Renal cortex interstitium (tissue), 11 donors: ENCODE data around the gene UBA1. TPM values are rescaled to one million over a fixed set of nuclear protein-coding genes. Genes with fewer than 3 reads are reported as not detected.

Source experiments
- DNase-seq, 11 donors: peaks; one replicate each; pipeline ENCODE4 v3.0.0-alpha.2; 2013; ENCODE audit warnings: low read depth in 9 of 11, low spot score in 4 of 11; ENCODE audit errors: extremely low read depth in 1 of 11
- polyA plus RNA-seq, 3 donors: library from polyadenylated mRNA; unstranded; fragments of 120-200 nt; gene quantifications; one replicate each; pipeline ENCODE4 v1.2.1, GENCODE V29; 2013; ENCODE audit not compliant: insufficient read length in 3 of 3

Gene UBA1
- polyA plus RNA-seq, 3 donors = 211 to 323 (median 250) TPM

DNA sequence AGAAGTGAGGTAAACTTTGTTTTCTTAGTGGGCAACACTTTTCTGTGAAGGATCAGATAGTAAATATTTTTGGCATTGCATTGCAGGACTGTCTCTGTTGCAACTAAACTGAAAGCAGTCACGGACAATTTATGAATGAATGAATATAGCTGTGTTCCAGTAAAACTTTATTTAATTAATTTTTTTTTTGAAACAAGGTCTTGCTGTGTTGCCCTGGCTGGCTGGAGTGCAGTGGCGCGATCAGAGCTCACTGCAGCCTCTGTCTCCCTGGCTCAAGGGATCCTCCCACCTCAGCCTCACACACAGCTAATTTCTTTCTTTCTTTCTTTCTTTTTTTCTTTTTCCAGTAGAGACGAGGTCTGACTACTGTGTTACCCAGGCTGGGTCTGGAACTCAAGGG, 32.8 kb upstream of the UBA1 start:
- DNase-seq = no peak

DNA sequence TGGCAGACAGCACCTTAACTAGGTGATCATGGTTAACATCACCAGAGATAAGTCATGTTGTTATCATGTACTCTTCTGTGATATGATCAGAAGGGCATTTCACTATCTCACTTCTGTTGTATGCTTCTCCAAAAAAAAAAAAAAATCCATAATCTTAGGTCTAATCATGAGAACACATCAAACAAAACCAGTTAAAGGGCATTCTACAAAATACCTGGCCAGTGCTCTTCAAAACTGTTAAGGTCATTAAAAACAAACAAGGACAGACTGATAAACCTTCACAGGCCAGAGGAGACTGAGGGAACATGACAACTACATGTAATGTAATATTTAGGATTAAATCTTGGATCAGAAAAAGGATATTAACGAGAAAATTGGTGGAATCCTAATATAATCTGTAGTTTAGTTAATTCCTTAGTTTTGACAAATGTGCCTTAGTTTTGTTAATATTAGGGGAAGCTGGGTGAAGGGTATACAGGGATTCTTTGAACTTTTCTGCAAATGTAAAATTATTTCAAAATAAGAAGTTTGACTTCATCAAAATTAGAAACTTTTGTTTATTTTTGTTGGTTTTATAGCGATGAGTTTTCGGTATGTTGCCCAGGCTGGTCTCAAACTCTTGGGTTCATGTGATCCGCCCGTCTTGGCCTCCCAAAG, 30.6 kb upstream of the UBA1 start:
- no peak for DNase-seq

DNA sequence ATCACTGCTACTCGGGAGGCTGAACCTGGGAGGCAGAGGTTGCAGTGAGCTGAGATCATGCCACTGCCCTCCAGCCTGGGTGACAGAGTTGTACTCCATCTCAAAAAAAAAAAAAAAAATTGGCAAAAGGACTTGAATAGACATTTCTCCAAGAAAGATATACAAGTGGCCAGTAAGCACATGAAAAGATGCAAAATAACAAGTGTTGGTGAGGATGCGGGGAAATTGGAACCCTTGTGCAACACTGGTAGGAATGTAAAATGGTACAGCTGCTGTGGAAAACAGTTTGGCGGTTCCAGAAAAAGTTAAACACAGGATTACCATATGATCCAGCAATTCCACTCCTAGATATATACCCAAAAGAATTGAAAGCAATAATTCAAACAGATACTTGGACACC, 29.2 kb upstream of the UBA1 start:
- no peak for DNase-seq

DNA sequence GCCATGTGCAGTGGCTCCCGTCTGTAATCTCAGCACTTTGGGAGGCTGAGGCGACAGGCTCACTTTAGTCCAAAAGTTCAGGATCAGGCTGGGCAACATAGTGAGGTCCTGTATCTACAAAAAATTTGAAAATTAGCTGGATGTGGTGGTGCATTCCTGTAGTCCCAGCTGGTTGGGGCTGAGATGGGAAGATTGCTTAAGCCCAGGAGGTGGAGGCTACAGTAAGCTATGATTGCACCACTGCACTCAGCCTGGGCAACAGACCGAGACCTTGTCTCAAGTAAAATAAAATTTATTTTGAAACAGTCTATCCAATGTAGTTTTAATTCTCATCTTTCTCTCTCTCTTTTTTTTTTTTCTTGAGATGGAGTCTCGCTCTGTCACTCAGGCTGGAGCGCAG, 27.5 kb upstream of the UBA1 start:
- DNase-seq = no peak

DNA sequence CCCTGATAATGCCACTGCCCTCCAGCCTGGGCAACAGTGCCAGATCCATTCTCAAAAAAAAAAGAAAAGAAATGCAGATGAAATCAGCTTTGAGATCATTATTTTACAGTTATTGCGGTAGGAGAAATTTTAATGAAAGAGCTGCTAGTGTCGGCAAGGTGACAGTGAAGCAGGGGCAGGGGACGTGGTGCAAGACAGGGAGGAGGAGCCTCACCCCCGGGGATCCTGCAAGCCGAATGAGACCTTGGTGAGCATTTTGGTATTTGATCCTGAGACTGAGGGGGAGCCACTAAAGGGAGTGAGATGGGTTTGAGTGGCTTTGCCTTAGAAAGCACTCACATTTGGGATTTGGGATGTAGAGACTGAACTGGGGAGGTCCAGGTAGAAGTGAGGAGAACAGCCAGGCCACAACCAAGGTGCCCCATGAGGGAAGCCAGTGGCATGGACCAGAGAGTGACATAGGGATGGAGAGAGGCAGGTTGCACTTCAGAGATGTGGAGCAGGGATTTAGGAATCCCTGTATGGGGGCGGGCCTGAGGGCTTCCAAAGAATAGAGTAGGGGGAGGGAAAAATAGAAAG, 25.0 kb upstream of the UBA1 start:
- DNase-seq = no peak

DNA sequence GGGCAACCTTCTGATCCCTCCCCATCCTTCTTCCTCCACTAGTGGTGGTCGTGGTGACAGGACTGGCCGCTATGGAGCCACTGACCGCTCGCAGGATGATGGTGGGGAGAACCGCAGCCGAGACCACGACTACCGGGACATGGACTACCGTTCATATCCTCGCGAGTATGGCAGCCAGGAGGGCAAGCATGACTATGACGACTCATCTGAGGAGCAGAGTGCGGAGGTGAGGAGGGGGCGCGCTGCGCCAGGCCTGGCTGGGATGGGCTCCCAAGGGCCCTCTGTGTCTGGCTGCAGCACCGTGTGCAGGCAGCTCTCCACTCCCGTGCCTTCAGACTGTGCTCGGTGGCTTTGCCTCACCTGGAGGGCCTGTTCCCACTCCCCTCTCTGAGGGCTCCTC, 24.4 kb upstream of the UBA1 start:
- no peak for DNase-seq

DNA sequence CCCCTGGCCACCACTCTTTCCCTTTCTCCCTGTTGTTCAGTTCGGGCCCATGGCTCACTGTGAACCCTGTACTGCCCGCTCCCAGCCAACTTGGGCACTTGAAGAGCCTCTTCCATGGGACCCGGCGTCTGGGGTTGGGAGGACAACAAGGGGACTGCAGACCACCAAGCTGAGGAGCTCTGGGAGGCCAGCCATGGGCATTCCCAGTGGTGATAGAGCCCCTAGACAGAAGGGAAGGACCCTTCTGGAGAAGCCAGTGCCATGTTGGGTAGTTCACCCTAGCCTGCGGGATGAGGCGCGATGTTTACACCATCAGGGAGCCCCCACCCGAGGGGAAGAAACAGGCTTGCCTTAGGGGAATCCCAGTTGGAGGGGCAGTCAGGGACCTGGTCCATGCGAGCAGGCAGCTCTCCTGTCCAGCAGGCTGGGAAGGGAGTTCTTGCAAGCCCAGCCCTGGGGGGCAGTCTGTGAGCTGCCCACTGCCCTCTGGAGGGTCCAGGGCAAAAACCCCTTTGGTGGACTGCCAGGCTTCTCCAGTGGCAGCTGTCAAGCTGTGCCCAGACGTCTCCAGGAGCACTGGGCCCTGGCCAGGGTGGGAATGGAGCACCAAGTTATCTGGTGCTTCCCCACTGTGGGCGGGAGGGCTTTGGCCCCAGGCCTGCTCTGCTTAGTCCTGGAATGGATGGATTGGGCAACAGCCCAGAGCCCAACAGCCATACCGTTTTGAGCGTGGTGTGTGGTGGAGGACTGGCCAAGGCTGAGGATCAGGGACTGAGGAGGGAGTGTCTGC, 23.7 kb upstream of the UBA1 start:
- DNase-seq = no peak

DNA sequence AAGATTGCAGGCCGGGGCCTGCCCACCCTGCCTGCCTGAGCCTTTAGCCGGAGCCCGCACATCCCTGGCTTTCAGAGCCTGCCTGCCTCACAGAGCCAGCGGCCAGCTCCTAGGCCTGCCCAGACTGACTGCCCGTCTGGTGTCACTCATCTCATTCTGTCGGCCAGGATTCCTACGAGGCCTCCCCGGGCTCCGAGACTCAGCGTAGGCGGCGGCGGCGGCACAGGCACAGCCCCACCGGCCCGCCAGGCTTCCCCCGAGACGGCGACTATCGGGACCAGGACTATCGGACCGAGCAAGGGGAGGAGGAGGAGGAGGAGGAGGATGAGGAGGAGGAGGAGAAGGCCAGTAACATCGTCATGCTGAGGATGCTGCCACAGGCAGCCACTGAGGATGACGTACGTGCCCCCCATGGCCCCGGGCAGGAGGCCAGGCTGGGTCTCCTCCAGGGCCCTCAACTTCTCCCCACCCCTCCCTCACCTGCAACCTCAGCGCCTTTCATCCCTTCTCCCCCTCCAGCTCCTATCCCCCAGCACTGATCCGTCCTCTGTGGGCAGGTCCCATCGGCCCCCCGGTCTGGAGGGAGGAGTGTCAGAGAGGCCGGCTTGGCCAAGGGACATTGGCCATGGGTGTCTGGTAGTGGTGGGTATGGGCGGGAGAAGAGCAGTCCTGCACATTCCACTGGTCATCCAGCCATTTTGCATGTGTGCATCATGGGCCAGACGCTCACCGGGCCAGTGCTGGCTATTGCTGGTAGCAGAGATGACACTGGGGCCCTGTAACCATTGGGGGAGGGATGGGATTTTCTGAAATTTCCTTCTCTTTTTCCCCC, 22.6 kb upstream of the UBA1 start:
- DNase-seq = no peak

- DNase-seq = no peak
Observed at GRCh38 chrX:47171996-47172395, 21.6 kb upstream of the UBA1 start.

- no peak for DNase-seq
Observed at GRCh38 chrX:47172549-47172948, 21.1 kb upstream of the UBA1 start.

DNA sequence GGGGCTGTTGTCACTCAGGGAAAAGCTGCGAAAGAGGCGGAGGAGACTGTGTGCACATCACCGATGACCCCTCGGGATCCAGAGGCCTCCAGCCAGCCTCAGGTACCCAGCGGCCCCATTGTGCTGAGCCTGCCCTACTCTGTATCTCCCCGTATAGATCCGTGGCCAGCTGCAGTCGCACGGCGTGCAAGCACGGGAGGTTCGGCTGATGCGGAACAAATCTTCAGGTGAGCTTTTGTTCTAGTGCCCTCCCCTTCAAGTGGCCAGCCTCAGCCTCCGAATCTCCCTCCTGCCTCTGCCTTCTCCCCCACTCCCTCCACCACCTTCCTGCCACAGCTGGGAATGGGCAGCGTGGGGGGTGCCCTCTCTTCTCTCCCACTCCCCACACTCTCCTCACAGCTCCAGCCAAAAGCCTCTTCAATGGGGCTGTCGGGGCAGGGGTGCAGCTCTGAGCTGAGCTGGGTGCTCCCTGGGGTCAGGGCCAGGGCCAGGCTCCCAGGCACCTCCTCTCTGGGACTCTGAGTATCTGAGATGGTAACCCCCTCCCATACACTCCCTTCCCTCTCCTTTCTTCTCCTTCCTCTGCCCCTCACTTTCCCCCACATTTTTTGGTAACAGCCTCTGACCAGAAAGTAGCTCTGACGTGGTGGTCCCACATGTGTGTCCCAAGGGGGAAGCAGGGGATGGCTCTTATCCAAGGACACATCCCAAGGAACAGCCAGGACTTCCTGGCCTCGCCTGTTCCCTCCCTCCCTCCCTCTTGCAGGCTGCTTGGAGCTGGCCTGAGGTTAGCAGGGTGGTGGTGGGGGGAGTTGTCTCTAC, 20.4 kb upstream of the UBA1 start:
- DNase-seq = no peak

DNA sequence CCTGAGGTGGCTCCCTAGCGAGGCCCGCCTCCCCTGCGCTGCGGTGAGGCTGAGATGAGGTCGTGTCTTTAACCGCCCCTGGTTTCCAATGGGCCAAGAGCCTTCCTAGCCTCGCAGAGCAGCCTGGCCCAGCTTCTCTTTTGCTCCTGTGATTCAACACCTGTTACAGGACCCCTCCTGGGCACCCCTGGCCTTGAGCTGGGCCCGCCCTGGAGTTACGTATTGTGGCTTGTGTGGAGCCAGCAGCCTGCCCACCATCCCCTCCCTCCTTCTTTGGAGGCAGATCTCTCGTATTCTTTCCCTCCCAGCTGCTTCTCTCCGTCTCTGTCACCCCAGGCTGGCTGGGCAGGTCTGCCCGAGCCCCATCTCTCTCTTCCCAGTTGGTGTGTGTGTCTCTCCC, 19.3 kb upstream of the UBA1 start:
- no peak for DNase-seq

- DNase-seq = no peak
Observed at GRCh38 chrX:47174846-47175587, 18.6 kb upstream of the UBA1 start.

- no peak for DNase-seq
Observed at GRCh38 chrX:47175588-47175980, 18.0 kb upstream of the UBA1 start.

DNA sequence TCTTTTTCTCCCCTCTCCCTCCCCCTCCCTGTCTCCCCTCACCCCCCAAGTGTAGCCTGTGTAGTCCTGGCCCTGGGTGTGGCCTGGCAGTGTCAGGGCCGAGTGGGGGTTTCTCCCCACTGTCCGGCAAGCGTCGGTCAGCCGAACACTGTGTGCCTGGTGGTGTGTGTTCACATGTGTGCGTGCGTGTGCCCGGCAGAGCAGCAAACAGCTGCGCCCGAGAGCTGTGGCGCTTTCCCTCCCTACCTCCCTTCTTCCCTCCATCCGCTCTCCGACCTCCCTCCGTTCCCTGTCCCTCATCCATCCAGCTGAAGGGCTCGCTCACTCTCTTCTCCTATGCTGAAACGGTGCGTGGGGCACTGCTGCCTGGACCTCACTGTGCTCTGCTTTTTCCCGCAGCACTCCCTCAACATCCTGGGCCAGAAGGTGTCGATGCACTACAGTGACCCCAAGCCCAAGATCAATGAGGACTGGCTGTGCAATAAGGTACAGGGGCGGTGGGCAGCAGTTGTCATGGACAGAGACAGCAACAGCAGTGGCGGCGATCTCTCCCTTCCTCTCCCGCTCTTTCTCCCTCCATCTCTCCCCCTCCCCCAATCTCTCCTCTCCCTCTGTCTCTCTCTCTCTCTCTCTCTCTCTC, 17.4 kb upstream of the UBA1 start:
- DNase-seq = no peak

DNA sequence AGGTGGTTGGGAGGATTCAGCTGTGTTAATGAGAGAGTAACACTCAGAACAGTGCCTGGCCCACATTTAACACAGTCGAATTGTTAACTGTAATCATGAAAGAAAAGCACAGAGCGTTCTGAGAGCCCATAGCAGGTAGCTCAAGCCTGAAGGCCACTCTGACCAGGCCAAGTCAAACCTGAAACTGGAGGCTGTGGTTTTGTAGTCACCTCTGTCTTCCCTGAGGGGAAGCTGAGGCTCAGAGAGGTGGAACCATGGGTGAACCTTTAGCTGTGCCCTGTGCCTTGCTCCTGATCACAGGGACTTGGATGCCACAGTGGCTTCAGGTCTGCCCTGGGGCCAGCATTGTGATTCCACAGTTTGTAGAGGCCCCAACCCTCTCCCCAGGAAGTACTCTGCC, 16.6 kb upstream of the UBA1 start:
- DNase-seq = no peak

GRCh38 chrX:47178337-47178736, 15.3 kb upstream of the UBA1 start:
- no peak for DNase-seq
